Measurements from ENCODE around the gene PNKD.

PNKD gene

GRCh38 chr2:218382785-218383184 is 112.5 kb downstream of the PNKD start:
- Histone ChIP-seq H3K27me3 (ENCODE audit: control insufficient read depth, insufficient read depth, low read length) (peaks cover 11% of the 10 kb centered on the region), H3K9ac (ENCODE audit: low read length) (no peak overlapping the region), H3K36me3 (ENCODE audit: control insufficient read depth, low read depth, low read length) (no peaks in the 10 kb centered on the region), H3K4me1 (ENCODE audit: control insufficient read depth, low read depth, low read length) (no peaks in the 10 kb centered on the region), H3K9me3 (ENCODE audit: control insufficient read depth, low read depth, low read length) (no peaks in the 10 kb centered on the region), H3K27ac (ENCODE audit: low read length) (no peak overlapping the region), H3K4me3 (ENCODE audit: low read length) (no peak overlapping the region)

DNA sequence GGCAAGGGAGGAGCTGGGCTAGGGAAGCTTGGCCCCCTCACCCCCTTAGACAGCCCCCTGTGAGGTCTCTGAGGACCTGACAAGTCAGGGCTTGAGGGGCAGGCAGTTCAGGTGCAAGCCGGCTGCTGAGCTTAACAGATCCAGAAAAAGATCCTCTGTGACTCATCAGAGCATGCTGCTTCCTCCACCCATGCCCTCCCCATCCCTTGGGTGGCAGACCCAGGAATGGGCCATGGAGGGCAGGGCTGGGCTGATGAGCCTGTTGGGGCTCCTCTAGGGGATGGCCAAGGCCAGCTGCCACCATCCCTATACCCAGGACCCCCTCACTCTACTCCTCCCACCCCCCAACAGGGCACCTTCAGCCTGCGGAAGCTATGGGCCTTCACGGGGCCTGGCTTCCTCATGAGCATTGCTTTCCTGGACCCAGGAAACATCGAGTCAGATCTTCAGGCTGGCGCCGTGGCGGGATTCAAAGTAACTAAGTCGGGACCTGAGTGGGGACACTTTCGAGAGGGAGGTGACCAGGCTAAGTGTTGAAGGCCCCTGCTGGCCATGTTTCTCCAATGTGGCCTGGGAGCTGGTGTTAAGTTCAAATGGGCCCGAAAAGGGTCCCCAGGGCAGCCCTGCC is 113.7 kb downstream of the PNKD start:
- H3K27ac ChIP-seq (ENCODE audit: low read length) = no peak overlapping the region
- peaks cover 11% of the 10 kb centered on the region for H3K27me3 ChIP-seq (ENCODE audit: control insufficient read depth, insufficient read depth, low read length)

GRCh38 chr2:218384975-218385374 is 114.7 kb downstream of the PNKD start:
- Histone ChIP-seq H3K27me3 (ENCODE audit: control insufficient read depth, insufficient read depth, low read length) (peaks cover 11% of the 10 kb centered on the region), H3K27ac (ENCODE audit: low read length) (no peak overlapping the region), H3K9me3 (ENCODE audit: control insufficient read depth, low read depth, low read length) (no peaks in the 10 kb centered on the region), H3K36me3 (ENCODE audit: control insufficient read depth, low read depth, low read length) (no peaks in the 10 kb centered on the region), H3K4me1 (ENCODE audit: control insufficient read depth, low read depth, low read length) (no peaks in the 10 kb centered on the region), H3K4me3 (ENCODE audit: low read length) (no peak overlapping the region), H3K9ac (ENCODE audit: low read length) (no peak overlapping the region)

More for the DNA sequence above, 113.7 kb downstream of the PNKD start:
- Histone ChIP-seq H3K9ac (ENCODE audit: low read length) (no peak overlapping the region), H3K4me3 (ENCODE audit: low read length) (no peak overlapping the region), H3K9me3 (ENCODE audit: control insufficient read depth, low read depth, low read length) (no peaks in the 10 kb centered on the region), H3K4me1 (ENCODE audit: control insufficient read depth, low read depth, low read length) (no peaks in the 10 kb centered on the region), H3K36me3 (ENCODE audit: control insufficient read depth, low read depth, low read length) (no peaks in the 10 kb centered on the region)

DNA sequence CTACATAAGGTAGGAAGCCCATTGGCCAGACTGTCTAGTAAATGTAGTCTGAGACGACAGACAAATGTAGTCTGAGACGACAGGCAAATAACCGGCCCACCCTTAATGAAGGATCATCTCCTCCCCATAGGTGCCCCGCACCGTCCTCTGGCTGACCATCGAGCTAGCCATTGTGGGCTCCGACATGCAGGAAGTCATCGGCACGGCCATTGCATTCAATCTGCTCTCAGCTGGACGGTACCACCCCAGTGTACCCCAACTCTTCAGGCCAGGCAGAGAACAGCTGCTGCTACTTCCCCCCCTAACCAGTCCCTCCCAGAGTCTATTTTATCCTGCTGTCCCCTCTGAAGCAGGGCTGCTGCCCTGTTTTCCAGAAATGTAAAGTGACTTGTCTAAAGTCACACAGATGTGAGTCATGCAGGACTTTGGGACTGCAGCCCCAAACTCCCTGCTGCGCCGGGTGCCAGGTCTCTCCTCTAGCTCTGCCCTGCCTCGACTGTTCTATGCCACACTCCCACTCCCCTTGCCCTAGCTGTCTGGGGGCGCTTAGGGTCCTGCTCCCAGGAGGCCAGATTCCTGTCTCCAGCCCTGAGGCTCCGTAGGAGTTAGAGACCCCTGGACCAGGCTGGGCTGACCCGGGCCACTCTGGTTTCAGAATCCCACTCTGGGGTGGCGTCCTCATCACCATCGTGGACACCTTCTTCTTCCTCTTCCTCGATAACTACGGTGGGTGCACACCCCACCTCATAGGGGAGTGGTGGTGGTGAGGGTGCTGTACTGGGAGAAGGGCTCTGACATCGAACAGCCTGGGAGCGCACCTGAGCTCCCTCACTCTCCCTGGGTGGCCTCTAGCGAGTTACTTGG is 116.4 kb downstream of the PNKD start:
- Histone ChIP-seq H3K4me1 (ENCODE audit: control insufficient read depth, low read depth, low read length) (no peaks in the 10 kb centered on the region), H3K36me3 (ENCODE audit: control insufficient read depth, low read depth, low read length) (no peaks in the 10 kb centered on the region), H3K4me3 (ENCODE audit: low read length) (peak overlapping the region; percentile 68), H3K9me3 (ENCODE audit: control insufficient read depth, low read depth, low read length) (no peaks in the 10 kb centered on the region), H3K27me3 (ENCODE audit: control insufficient read depth, insufficient read depth, low read length) (peaks cover 11% of the 10 kb centered on the region), H3K27ac (ENCODE audit: low read length) (no peak overlapping the region), H3K9ac (ENCODE audit: low read length) (no peak overlapping the region)

DNA sequence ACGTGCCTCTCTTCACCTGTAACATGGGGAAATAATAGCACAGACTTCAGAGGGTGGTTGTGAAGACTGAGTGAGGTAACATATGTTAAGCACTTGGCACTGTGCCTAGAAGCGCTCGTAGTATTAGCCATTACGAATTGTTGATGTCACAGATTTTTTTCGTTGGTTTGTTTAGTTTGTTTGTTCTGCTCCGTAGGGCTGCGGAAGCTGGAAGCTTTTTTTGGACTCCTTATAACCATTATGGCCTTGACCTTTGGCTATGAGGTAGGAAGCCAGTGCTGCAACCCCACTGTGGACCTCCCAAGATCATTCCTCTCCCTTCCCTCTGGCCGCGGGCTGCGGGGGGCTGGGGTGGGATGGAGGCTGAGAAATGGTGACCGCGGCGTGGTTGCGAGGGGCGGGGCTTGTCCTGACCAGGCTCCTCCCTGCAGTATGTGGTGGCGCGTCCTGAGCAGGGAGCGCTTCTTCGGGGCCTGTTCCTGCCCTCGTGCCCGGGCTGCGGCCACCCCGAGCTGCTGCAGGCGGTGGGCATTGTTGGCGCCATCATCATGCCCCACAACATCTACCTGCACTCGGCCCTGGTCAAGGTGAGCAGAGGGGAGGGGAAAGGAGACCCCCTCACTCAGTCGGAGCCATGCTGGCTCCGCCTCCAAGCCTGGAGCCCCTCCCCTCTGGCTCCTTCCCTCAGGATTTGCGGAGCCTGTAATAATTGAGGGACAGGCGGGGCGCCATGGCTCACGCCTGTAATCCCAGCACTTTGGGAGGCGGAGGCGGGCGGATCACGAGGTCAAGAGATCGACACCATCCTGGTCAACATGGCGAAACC is 117.3 kb downstream of the PNKD start:
- H3K9ac ChIP-seq (ENCODE audit: low read length) = peak overlapping the region; percentile 25

DNA sequence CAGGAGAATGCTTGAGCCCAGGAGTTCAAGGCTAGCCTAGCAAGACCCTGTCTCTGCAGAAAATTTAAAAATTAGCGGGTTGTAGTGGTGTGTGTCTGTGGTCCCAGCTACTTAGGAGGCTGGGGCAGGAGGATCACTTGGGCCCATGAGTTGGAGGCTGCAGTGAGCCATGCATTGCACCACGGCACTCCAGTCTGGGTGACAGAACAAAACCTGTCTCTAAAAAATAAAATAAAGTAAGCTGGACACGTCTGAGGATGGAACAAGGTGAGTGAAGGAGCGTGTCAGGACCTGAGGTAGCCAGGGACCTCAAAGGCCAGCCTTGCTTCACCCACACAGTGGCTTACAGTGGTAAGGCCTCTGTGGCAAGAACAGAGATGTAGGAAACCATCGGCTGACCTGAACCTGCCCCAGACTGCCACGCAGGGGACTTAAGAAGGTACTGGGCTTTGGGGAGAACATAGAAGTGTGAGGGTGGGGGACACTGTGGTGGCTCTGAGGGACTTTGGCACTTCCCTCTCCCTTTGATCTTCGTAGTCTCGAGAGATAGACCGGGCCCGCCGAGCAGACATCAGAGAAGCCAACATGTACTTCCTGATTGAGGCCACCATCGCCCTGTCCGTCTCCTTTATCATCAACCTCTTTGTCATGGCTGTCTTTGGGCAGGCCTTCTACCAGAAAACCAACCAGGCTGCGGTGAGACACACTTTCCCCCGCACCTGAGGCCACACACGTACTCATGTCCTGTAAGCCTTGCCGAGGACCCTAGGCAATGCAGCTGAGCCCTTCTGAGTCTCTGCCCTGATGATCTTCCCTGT is 119.2 kb downstream of the PNKD start:
- H3K4me3 ChIP-seq (ENCODE audit: low read length) = no peak overlapping the region
- H3K27ac ChIP-seq (ENCODE audit: low read length) = no peak overlapping the region
- H3K4me1 ChIP-seq (ENCODE audit: control insufficient read depth, low read depth, low read length) = no peaks in the 10 kb centered on the region
- no peak overlapping the region for H3K9ac ChIP-seq (ENCODE audit: low read length)
- H3K36me3 ChIP-seq (ENCODE audit: control insufficient read depth, low read depth, low read length) = no peaks in the 10 kb centered on the region
- H3K27me3 ChIP-seq (ENCODE audit: control insufficient read depth, insufficient read depth, low read length) = peaks cover 12% of the 10 kb centered on the region
- no peaks in the 10 kb centered on the region for H3K9me3 ChIP-seq (ENCODE audit: control insufficient read depth, low read depth, low read length)

More for the DNA sequence above, 117.3 kb downstream of the PNKD start:
- no peaks in the 10 kb centered on the region for H3K36me3 ChIP-seq (ENCODE audit: control insufficient read depth, low read depth, low read length)
- H3K9me3 ChIP-seq (ENCODE audit: control insufficient read depth, low read depth, low read length) = no peaks in the 10 kb centered on the region
- peaks cover 11% of the 10 kb centered on the region for H3K27me3 ChIP-seq (ENCODE audit: control insufficient read depth, insufficient read depth, low read length)
- no peaks in the 10 kb centered on the region for H3K4me1 ChIP-seq (ENCODE audit: control insufficient read depth, low read depth, low read length)
- peak overlapping the region; percentile 68 for H3K4me3 ChIP-seq (ENCODE audit: low read length)
- H3K27ac ChIP-seq (ENCODE audit: low read length) = no peak overlapping the region

- Histone ChIP-seq H3K27me3 (ENCODE audit: control insufficient read depth, insufficient read depth, low read length) (peaks cover 15% of the 10 kb centered on the region), H3K4me1 (ENCODE audit: control insufficient read depth, low read depth, low read length) (peaks cover 3% of the 10 kb centered on the region), H3K4me3 (ENCODE audit: low read length) (no peak overlapping the region), H3K36me3 (ENCODE audit: control insufficient read depth, low read depth, low read length) (no peaks in the 10 kb centered on the region), H3K9ac (ENCODE audit: low read length) (no peak overlapping the region), H3K9me3 (ENCODE audit: control insufficient read depth, low read depth, low read length) (no peaks in the 10 kb centered on the region), H3K27ac (ENCODE audit: low read length) (no peak overlapping the region)
Observed at GRCh38 chr2:218391202-218391601, 120.9 kb downstream of the PNKD start.

DNA sequence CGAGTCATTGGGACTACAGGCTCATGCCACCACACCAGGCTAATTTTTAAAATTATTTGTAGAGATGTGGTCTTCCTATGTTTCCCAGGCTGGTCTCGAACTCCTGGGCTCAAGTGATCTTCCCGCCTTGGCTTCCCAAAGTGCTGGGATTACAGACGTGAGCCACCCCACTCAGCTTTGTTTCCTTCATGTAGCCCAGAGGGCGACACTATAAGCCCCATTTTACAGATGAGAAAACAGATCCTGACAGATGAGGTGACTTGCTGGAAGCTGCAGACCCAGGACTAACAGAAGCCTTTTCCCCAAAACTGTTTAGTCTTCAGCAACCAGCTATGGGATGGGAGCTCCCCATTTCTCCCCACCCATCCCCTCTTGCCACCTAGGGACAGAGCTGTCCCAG is 122.1 kb downstream of the PNKD start:
- H3K4me3 ChIP-seq (ENCODE audit: low read length) = no peak overlapping the region
- H3K9me3 ChIP-seq (ENCODE audit: control insufficient read depth, low read depth, low read length) = no peaks in the 10 kb centered on the region
- H3K36me3 ChIP-seq (ENCODE audit: control insufficient read depth, low read depth, low read length) = no peaks in the 10 kb centered on the region
- H3K9ac ChIP-seq (ENCODE audit: low read length) = no peak overlapping the region
- no peak overlapping the region for H3K27ac ChIP-seq (ENCODE audit: low read length)
- peaks cover 14% of the 10 kb centered on the region for H3K4me1 ChIP-seq (ENCODE audit: control insufficient read depth, low read depth, low read length)
- peaks cover 17% of the 10 kb centered on the region for H3K27me3 ChIP-seq (ENCODE audit: control insufficient read depth, insufficient read depth, low read length)

- H3K9ac ChIP-seq (ENCODE audit: low read length) = no peak overlapping the region
- no peaks in the 10 kb centered on the region for H3K9me3 ChIP-seq (ENCODE audit: control insufficient read depth, low read depth, low read length)
- H3K27ac ChIP-seq (ENCODE audit: low read length) = no peak overlapping the region
- H3K4me3 ChIP-seq (ENCODE audit: low read length) = no peak overlapping the region
- peaks cover 16% of the 10 kb centered on the region for H3K4me1 ChIP-seq (ENCODE audit: control insufficient read depth, low read depth, low read length)
- peaks cover 22% of the 10 kb centered on the region for H3K27me3 ChIP-seq (ENCODE audit: control insufficient read depth, insufficient read depth, low read length)
- no peaks in the 10 kb centered on the region for H3K36me3 ChIP-seq (ENCODE audit: control insufficient read depth, low read depth, low read length)
Observed at GRCh38 chr2:218392891-218393462, 122.7 kb downstream of the PNKD start.

DNA sequence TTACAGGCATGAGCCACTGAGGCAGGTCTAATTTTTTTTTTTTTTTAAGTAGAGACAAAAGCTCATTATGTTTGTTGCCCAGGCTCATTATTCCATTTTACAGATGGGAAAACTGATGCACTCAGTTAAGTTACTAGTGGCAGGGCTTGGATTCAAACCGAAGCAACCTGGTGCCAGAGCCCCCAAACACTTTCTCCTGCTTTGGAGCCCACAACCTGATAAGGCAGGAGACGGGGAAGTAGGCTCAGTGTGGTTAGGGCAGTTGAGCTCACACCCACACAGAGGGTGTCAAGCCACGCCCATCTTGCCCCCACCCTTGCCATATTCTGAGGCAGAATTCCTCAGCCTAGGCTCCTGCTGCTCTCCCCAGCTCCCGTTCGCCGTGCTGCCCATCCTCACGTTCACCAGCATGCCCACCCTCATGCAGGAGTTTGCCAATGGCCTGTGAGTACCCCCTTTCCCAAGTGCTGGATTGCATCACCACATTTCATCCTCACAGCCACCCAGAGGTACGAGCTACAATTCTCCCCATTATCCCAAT is 123.5 kb downstream of the PNKD start:
- Histone ChIP-seq H3K9me3 (ENCODE audit: control insufficient read depth, low read depth, low read length) (no peaks in the 10 kb centered on the region), H3K27me3 (ENCODE audit: control insufficient read depth, insufficient read depth, low read length) (peaks cover 30% of the 10 kb centered on the region), H3K9ac (ENCODE audit: low read length) (no peak overlapping the region), H3K4me1 (ENCODE audit: control insufficient read depth, low read depth, low read length) (peaks cover 16% of the 10 kb centered on the region), H3K36me3 (ENCODE audit: control insufficient read depth, low read depth, low read length) (no peaks in the 10 kb centered on the region), H3K27ac (ENCODE audit: low read length) (no peak overlapping the region), H3K4me3 (ENCODE audit: low read length) (no peak overlapping the region)

Data from iPS-18a (cell line).